NCI-H345 treated with DMSO at 0.1 percent for 48 hours (cell line): Measurements from ENCODE around the gene BOD1L1.

Experiments
- DNase-seq: peaks from one replicate; lab custom pipeline; 2025; ENCODE audit not compliant: unreplicated experiment; lab: John Stamatoyannopoulos, UW

Gene BOD1L1

DNA sequence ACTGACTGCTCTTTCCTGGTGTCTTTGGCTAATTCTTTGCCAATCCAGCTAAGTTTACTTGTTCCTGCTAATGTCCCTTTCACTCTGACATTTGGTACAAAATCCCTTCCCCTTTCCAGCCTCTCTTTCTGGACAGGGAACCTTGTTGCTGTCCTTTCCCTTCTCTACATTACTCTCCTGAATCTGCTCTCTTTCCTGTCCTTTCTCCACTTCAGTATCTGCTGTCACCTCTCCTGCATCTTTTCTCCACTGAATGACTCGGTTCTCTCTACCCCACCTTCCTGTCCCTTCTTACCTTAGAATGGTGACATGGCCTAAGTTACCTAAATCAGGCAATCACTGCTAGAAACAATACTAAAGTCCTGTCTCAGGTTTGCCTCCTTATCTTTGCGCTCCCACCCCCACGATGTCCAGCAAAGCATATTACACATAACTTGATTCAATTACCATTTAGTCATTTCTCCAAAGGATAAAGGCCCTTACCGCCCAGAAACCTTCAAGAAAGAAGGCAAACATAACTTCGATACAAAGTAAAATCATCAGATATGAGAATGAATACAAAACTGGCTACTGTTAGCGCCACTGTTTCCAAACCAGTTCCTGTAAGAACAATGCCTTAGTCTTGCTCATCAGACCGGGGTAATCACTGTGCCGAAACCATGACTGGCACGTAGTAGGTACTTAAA lies 890 bp downstream of the BOD1L1 start:
- DNase-seq = no peak

DNA sequence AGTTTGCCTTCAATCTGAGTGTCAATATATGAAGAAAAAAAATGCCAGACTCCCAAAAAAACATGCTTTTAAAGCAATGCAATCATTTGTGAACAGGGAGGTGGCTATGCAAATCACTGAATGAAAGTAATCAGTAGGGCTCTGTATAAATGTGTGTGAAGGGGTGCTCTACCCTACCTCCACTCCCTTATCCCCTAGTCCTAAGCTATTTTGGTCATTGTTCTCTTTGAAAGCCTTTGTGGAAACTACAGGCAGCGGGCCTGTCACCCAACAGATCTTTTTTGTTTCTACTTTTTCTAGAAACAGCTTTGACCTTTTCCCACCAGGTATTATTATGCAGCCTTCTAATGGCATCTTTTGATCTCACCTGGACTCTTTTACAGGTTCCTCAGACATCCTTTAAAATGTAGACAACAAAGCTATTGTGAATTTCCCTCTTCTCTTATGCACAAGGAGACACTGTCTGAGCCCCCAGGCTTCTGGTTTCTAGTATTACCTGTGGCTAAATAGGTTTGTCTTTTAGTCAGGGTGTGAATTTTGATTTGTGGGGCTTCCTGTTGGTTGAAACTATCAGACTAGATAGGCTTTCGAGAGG lies 9.2 kb downstream of the BOD1L1 start:
- DNase-seq = no peak

DNA sequence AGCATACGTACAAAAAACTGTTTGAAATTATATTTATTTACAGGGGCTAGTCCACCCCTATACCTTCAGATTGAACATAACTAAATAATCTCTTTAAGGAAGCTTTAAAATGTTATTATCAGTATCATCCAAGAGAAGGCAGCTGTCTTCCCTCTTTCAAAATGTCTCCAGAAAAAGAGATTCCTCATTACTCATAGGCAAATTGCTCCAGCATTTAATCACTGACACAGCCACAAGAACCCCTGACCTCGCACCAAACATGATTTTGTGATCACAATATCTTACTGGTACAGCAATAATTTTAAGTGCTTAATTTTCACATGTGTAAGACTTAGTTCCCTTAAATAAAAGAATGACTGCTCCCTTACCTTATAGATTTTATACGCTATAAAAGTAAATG lies 9.7 kb downstream of the BOD1L1 start:
- no peak for DNase-seq

DNA sequence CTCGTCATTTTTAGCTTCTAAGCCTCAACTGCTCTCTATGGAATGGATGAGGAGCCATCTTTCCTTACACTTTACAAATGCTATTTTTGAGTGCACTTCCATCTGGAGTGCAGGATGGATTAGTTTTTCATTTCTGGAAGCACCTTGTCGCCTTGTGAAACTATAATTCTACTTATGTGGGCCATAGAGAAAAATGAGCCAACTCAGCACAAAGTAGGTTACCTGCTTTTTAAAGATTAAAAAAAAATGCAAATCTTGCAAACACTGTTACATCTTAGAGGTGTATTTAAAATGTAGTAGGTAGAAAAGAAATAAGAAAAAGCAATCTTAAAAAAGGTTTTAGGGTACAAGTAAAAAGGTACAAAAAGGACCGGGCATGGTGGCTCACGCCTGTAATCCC lies 10.9 kb downstream of the BOD1L1 start:
- no peak for DNase-seq

DNA sequence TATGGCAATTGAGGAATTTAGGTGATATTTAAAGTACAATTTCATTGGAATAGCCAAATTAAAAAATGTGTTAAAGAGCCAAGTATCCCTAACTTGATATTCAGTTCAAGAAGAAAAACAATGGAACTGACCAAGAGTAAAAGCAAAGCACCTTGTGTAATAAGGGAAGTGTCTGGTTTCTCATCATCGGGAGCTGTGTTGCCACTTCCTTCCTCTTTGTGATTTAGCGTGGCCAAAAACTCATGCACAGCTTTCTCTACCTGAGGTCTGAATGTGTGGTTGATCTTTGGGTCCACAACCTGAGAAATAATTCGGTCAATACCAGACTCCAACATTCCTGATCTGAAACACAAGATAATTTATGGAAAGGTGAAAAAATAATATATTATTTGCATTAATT lies 12.4 kb downstream of the BOD1L1 start:
- DNase-seq = no peak

DNA sequence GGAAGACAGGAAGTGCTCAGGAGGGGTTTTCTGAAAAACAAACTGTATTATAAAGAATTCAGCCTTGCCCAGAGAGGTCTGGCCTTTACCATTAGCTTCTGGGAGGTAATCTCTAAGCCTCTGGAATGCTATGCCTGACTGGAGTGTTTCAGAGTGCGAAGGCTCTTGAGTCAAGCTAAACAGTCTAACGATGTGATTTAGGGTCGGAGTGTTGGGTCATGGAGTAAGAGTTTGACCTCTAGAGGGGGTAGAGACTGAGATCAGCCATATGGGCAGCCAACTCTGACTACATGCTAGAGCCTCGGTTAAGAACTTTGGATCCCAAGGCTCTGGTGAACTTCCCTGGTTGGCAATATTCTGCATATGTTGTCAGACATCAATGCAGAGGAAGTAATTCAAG lies 15.0 kb downstream of the BOD1L1 start:
- no peak for DNase-seq

DNA sequence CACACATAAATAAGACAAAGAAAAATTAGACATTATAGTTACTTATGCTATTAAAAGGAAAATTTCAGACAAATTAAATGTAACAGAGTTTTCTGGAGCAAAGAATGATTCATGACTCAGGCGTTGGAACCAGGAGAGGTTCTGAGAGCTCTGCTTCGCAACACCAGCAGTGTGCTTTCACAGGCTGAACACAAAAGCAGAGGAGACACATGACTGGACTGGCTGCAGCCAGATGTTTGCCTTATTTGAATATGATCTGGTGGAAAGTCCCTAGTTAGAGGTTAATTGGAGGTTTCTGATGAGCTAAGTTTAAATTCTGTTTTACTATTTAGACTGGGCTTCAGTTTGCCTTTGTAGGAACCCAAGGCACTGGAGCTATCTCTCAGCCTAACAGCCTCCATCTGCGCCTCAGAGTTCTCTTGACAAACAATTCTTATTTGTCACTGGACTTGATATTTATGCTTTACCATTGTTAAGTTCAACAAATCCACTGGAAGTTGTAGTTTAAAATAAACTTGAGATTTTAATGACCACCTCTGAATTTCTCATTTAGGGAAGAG lies 16.2 kb downstream of the BOD1L1 start:
- DNase-seq = no peak

DNA sequence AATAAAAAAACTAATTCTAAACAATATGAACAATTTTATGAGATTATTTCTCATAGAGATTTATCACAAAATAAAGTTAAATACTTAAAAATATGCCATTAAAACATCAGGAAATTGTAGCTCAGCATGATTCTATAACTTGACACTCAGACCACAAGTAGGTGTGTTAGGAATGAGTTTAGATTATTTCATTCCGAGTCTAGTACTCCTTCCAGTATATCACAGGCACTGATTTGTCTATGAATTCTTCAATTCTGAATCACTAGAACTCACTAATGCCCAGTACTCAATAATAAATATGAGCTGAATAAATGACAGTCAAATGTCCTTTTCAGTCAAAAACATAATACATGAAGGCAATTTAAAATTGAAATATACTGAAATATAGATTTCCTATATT lies 22.2 kb downstream of the BOD1L1 start:
- no peak for DNase-seq

DNA sequence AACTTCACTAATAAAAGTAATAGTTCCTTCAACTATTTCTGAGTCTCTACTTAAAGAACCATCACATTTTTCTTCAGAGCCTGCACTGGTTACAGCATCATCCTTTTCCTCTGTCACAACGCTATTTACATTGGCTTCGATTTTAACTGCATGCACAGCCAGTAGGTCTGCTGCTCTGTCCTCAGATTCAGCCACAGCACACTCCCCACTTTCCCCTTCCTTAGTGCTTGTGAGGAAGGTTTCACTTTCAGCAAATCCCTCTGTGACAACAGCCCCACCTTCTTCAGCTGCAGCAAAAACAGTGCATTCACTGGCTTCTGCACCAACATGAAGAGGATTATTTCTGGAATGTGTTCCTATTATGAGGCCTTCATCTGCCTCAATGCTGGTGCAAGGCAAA lies 25.7 kb downstream of the BOD1L1 start:
- no peak for DNase-seq

DNA sequence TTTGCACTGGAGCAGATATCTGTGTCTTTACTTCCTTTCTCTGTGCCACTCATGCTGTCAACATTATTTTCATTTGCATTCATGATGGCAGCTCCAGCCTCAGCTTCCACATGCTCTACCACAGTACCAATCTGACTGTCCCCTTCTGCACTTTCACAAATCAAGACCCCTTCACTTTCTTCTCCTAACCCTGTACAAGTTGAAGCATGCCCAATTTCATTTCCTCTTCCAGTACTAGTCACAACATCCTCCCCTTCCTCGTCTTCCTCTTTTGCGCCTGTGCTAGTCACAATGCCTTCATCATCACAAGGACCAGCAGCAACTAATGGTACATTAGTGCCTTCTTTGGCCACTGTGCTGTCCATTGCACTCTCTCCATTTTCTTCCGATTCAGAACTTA lies 26.5 kb downstream of the BOD1L1 start:
- no peak for DNase-seq

DNA sequence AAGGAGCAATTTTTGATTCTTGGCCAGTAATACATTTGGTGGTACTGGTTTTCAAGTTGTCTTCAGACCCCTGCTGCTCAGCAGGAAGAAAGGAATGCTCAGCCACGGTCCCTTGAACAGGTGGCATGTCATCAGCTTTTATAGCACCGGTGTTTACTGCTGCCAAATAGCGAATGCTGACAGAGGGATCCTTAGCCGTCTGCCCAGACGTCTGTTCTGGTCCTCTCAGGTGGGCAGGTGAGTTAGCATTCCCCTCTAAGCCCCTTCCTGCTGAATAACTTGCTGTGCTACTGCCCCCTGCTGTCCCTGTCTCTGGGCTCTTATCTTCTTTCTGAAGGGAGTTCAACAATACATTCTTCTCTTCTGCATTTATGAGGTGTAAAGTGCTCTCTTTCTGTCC lies 28.4 kb downstream of the BOD1L1 start:
- DNase-seq = no peak

DNA sequence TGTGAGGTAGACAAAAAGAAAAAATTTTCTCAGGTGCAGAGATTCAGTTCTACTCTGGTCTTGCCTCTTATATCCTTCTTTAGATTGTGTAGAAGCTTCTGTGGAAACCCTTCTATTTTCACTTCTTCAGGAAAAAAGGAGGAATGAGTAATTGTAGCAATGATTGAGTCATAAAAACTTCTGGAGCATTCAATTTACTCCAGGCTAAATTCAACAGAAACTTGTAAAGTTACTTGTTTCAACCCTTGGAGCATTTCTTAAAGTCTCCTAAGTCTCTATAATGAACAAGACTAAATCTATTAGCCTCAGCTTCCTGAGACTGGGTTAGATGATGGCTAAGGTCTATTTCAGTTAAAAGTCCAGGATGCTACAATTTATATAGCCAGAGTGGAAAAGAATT lies 29.9 kb downstream of the BOD1L1 start:
- no peak for DNase-seq

DNA sequence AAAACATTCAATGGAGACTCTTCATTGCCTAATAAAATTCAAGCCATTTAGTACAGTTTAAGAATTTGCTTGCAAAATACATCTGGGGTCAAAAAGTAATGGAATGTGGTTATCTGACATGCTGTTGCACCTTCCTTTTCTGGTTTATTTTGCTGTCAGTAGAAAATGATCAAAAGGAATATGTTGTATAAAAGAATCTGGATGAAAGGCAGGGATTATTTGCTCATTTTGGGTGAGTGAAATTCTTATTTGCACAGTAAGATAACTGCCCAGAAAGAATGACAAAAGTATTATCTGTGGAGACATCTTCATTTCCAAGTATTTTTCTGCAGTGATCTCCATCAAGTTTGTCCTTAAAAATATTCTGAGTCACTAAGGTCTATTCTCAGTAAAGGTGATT lies 30.4 kb downstream of the BOD1L1 start:
- DNase-seq = no peak

DNA sequence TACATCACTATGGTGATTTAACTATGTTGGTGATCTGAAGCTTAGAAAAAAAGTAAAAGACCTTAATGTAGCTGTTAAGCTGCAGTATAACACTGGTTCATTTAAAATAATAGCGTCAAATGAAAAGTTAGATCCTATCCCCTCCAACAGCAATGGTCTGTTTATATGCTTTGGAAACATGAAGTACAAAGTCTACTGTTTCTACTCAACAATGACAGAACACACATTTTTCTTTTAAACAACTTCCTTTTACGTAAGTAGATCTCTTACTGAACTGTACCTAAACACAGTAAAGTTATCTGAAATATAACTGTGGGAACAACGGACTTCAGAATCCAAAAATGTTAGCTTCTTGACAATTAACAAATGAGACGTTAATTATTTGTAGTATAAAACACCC lies 35.3 kb downstream of the BOD1L1 start:
- no peak for DNase-seq

DNA sequence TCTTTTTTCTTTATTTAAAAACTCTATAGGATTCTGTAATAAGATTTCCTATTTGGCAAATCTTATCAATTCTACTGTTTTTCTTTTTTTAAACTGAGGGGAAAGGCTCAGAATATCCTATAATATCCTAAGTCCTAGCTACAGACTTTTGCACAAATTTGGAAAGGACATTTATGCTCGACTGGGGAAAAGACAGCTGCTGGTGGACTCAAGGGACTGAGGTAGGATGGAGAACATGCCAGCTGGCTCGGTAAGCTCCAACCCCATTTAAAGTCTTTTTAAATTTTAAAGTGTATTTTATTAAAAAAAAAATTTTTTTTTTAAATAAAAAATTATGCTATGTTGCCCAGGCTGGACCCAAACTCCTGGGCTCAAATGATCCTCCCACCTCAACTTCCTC lies 36.8 kb downstream of the BOD1L1 start:
- no peak for DNase-seq

DNA sequence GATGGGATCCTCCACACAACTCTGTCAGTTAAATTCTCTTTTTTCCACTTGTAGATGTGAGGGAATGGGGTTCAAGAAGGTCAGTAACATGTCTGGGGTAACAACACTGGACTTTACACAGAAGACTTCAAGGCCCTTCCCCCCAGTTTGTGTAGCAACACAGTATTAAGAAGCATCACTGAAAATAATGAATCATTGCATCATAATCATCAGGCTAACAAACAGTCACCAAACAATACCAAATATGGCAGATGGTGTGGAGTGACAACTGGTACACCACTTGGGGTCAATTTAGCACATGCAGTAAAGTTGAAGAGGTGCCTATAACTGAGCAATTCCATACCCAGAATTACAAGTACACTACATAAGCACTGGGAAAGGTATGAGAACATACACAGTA lies 38.6 kb downstream of the BOD1L1 start:
- no peak for DNase-seq

DNA sequence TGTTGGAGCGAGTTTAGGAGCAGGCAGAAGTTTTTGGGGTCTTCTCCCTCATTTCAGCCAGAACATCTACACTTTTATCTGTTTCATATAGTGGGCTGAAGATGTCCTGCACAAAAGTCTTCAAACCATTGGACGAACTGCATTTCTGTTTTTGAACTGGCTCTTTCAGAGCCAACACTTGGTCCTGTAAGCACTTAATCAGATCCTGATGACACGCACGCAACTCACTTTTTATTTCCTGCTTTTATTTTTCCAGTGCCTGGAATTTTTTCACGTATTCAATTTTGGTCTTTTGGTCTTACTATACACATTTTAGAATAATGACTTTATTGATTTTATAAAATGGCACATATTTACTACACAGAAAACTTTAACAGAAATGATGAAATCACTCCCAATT lies 43.0 kb downstream of the BOD1L1 start:
- DNase-seq = no peak

DNA sequence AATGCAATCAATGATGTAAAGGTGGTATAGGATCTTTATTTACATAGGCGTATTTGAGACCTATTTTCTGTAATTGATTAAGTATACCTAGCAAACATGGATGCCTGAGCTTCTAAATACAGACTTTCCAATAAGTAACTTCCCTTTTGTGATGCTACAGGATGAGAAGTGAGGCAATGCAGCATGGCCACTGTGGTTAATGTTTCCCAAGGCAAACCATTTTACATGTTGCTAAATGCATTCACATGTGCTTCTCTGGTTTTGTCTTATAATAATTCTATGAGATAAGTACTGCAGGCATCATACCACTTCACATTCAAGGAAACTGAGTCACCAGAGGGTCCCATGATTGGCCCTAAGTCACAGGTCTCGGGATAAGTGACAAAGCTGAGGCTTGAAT lies 47.5 kb downstream of the BOD1L1 start:
- DNase-seq = no peak

DNA sequence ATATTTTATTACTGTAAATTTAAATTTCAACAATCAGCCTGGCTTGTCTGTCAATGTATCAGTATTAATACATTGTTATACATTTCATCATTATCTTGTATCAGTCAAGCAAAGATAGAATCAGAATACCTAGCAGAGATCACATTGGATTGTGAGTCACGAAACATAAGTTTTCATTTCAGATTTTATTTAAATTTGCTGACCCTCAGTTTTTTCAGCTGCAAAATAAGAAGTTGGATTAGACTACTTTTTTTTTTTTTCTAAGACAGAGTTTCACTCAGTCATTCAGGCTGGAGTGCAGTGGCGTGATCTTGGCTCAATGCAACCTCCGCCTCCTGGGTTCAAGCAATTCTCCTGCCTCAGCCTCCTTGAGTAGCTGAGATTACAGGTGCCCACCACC lies 49.9 kb downstream of the BOD1L1 start:
- no peak for DNase-seq

DNA sequence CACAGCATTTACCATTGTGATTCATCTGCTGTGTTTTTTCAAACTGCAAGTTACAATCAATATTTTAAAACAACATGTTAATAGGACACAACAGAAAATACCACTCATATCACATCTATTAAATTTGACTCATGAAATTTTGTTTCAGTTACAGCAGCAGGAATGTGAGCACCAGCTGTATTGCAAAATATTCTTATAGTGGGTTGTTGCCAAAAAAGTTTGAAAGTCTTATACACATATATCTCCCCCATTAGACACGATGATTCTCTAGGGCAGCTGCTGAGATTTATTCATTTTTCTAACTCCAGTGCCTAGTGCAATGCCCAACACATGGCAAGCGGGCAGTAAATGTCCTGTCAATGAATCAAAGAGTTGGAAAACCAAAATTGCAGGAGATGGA lies 56.6 kb downstream of the BOD1L1 start:
- no peak for DNase-seq

DNA sequence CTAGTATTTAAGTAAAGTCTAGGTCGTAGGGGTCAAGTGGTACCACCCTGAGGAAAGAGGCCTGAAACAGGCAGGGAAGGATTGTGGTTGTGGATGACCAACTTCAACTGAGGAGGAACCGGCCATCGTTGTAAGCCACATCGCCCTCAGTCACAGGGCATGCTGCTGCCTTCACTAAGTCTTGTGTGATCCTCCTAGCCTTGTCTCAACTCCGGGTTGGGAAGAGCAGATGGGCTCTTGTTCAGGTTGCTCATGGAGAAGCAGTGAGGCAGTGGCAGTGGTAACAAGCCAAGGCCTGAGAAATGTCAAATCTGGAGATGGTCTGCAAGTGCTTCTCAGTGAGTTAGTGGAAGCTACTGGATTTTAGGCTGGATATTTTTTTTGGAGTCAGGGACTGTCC lies 60.4 kb downstream of the BOD1L1 start:
- DNase-seq = no peak

DNA sequence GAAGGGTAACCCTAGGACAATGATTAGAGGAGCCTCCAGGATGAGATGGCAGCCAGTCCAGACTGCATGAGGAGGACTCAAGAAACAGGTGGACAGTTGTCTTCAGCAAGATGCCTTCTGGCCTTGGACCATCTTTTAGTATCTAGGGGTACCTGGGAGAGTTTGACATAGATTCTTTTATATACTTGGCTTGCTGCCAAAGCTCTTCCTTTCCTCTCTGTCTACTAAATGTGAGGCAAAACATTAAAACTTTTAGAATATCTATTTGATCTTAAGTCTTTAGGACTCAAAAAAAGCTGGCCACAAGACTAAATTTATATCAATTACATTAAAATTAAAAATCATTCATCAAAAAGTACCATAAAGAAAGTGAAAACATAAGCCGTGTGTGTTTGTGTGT lies 64.6 kb downstream of the BOD1L1 start:
- no peak for DNase-seq

DNA sequence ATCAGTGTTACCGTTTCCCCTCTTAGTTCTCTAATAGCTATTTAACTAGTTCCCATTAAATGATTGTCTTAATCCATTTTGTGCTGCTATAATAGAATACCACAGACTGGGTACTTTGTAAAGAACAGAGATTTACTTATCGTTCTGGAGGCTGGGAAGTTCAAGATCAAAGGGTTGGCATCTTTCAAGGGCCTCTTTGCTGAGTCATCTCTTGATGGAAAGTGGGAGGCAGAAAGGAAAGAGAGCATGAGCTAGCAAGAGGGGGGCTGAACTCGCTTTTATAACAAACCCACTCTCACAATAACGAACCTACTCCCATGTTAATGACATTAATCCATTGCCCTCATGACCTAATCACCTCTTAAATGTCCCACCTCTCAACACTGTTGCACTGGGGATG lies 65.9 kb downstream of the BOD1L1 start:
- no peak for DNase-seq
